Spleen (tissue), 11 donors: Measurements from ENCODE around the gene MEF2A. TPM values are rescaled to one million over a fixed set of nuclear protein-coding genes. Genes with fewer than 3 reads are reported as not detected.

Experiments used
- DNase-seq: peaks from one replicate; pipeline ENCODE4 v3.0.0-alpha.2; 2020
- H3K27ac ChIP-seq, 8 donors: fragments of 200-600 bp; sonication (generic) in 7 of 8; 1 replicate in 4 of 8; 2 replicates in 4 of 8; pipeline versions ENCODE4 v1.5.0 to v1.8.0; 2016 to 2021; ENCODE audit warnings: inconsistent platforms in 4 of 8, mild to moderate bottlenecking in 4 of 8, moderate library complexity in 1 of 8
- H3K27me3 ChIP-seq, 7 donors: fragments of 200-600 bp; sonication (generic) in 6 of 7; replicated peaks in 1 of 7; 1 replicate in 4 of 7; 2 replicates in 3 of 7; pipeline versions ENCODE4 v1.5.0 to v1.8.0; 2016 to 2021; ENCODE audit warnings: inconsistent platforms in 3 of 7, mild to moderate bottlenecking in 1 of 7
- H3K36me3 ChIP-seq, 6 donors: fragments of 200-600 bp; sonication (generic) in 5 of 6; 1 replicate in 4 of 6; 2 replicates in 2 of 6; pipeline versions ENCODE4 v1.5.0 to v1.8.0; 2016 to 2021; ENCODE audit warnings: inconsistent platforms in 2 of 6
- H3K4me1 ChIP-seq, 6 donors: fragments of 200-600 bp; sonication (generic) in 5 of 6; 1 replicate in 3 of 6; 2 replicates in 3 of 6; pipeline versions ENCODE4 v1.5.0 to v1.8.0; 2016 to 2021; ENCODE audit warnings: inconsistent platforms in 3 of 6
- H3K4me3 ChIP-seq, 8 donors: fragments of 200-600 bp; sonication (generic) in 7 of 8; 1 replicate in 4 of 8; 2 replicates in 4 of 8; pipeline versions ENCODE4 v1.5.0 to v1.8.0; 2016 to 2021; ENCODE audit warnings: inconsistent platforms in 4 of 8, mild to moderate bottlenecking in 4 of 8, moderate library complexity in 2 of 8
- H3K9me3 ChIP-seq, 8 donors: fragments of 200-600 bp; sonication (generic) in 7 of 8; 1 replicate in 4 of 8; 2 replicates in 4 of 8; pipeline versions ENCODE4 v1.5.0 to v1.8.0; 2016 to 2021; ENCODE audit warnings: inconsistent platforms in 4 of 8
- CTCF ChIP-seq, 11 experiments: fragments of 200-600 bp in 7 of 11; fragments of 450-650 bp in 4 of 11; sonication (generic) in 4 of 11; IDR thresholded peaks in 8 of 11; conservative IDR thresholded peaks in 3 of 11; 1 replicate in 7 of 11; 2 replicates in 4 of 11; pipeline versions ENCODE4 v1.4.0 to v1.8.0; 2016 to 2021; ENCODE audit warnings: antibody characterized with exemption in 11 of 11, inconsistent platforms in 4 of 11, mild to moderate bottlenecking in 1 of 11
- POLR2A ChIP-seq, 3 donors: fragments of 450-650 bp; IDR thresholded peaks; one replicate each; pipeline ENCODE4 v1.5.1; 2017; ENCODE audit warnings: antibody characterized with exemption in 3 of 3, mild to moderate bottlenecking in 1 of 3
- POLR2AphosphoS5 ChIP-seq, 3 donors: sonication (generic); formaldehyde crosslinking; IDR thresholded peaks; one replicate each; pipeline ENCODE4 v1.5.1; 2017; ENCODE audit warnings: antibody characterized with exemption in 3 of 3
- WGBS, 5 donors: extraction: QIAGEN DNeasy Blood & Tissue Kit in 3 of 5; methylation state at CpG; one replicate each; pipeline versions ENCODE4 v1.1.5 to v1.1.7; 2013 to 2018; 5-methylcytosine and 5-hydroxymethylcytosine counted together
- intact Hi-C: fragments of 100-400 bp; cut with DNase I; formaldehyde crosslinking; loops from one replicate; pipeline ENCODE4 v1.15.0; 2023; ENCODE audit warnings: low total_unique reads
- polyA plus RNA-seq, 3 donors: library from polyadenylated mRNA; stranded (reverse); fragments of 200-250 nt; gene quantifications; one replicate each; pipeline ENCODE4 v1.2.1, GENCODE V29; 2013
- total RNA-seq, 7 donors: library from RNA; depleted of rRNA in 3 of 7; stranded (reverse); fragments of >200 nt in 3 of 7; fragmentation: NEBNext Ultra II Directional in 4 of 7; extraction: Animal tissue kit (Norgen Biotek cat#: 25700) in 4 of 7; gene quantifications; one replicate each; pipeline versions ENCODE4 v1.1.0 to v1.2.1, GENCODE V29; 2016 to 2021
- donor health status: healthy with polysubstance abuse.
- donor health status: DM: no; HTN: no; CAD: no; lungs with moderate emphysema.
- donor health status: DM: no; HTN: no; CAD: no.
- donor health status: Bipolar disorder and iron deficiency.
- donor health status: healthy.
- donor health status: DM: no; HTN: no; CAD: no.
- donor health status: DM: yes; HTN: yes; CAD: no.

Gene MEF2A
- total and polyA plus RNA-seq, 10 donors = 21.9 to 143 (median 90.6) TPM

- H3K4me3 ChIP-seq = peak overlapping the region in 1 of 8 donors; percentile 29
- peaks cover 0 to under 1% (median 0%) of the 10 kb centered on the region in 8 donors for H3K9me3 ChIP-seq
- DNase-seq = no peak
- intact Hi-C loops = no loop called here
- 78 to 96% (median 86%) methylated on average over 7 of the region's 7 CpGs for WGBS, 5 donors
- peaks cover 0 to 27% (median 8%) of the 10 kb centered on the region in 6 donors for H3K36me3 ChIP-seq
- H3K4me1 ChIP-seq = peaks cover 6 to 83% (median 67%) of the 10 kb centered on the region in 6 donors
- H3K27me3 ChIP-seq = no peaks in the 10 kb centered on the region
- peak overlapping the region; percentile 38 to 90 (median 80) for H3K27ac ChIP-seq
- TF ChIP-seq CTCF (IDR thresholded peaks at IDR 0.05 in 8 of 11, conservative IDR thresholded peaks at IDR 0.05 in 3 of 11) (no peak), POLR2A (IDR thresholded peaks at IDR 0.05) (no peak), POLR2AphosphoS5 (IDR thresholded peaks at IDR 0.05) (no peak)
Observed at GRCh38 chr15:99630607-99631131, 64.9 kb downstream of the MEF2A start.

- TF ChIP-seq POLR2A (IDR thresholded peaks at IDR 0.05) (peak in 1 of 3 donors; percentile 15), CTCF (IDR thresholded peaks at IDR 0.05 in 8 of 11, conservative IDR thresholded peaks at IDR 0.05 in 3 of 11) (no peak), POLR2AphosphoS5 (IDR thresholded peaks at IDR 0.05) (peak in 1 of 3 donors; percentile 50)
- peaks cover 0 to 33% (median 12%) of the 10 kb centered on the region in 6 donors for H3K36me3 ChIP-seq
Observed at GRCh38 chr15:99631255-99631654, 65.5 kb downstream of the MEF2A start.

GRCh38 chr15:99632521-99632920 lies 66.7 kb downstream of the MEF2A start:
- TF ChIP-seq CTCF (IDR thresholded peaks at IDR 0.05 in 8 of 11, conservative IDR thresholded peaks at IDR 0.05 in 3 of 11) = no peak
- TF ChIP-seq POLR2A (IDR thresholded peaks at IDR 0.05) = no peak
- intact Hi-C loops = no loop called here
- H3K4me1 ChIP-seq = peaks cover 6 to 66% (median 53%) of the 10 kb centered on the region in 6 donors

More at GRCh38 chr15:99631255-99631654, 65.5 kb downstream of the MEF2A start:
- peak; percentile 41 for DNase-seq
- intact Hi-C loops = no loop called here
- peak overlapping the region; percentile 38 to 90 (median 80) for H3K27ac ChIP-seq
- peaks cover 0 to 5% (median 0%) of the 10 kb centered on the region in 8 donors for H3K9me3 ChIP-seq
- peak overlapping the region in 1 of 8 donors; percentile 29 for H3K4me3 ChIP-seq
- WGBS, 5 donors = 1 to 7% (median 5%) methylated on average over 2 of the region's 2 CpGs
- peaks cover 6 to 77% (median 61%) of the 10 kb centered on the region in 6 donors for H3K4me1 ChIP-seq
- H3K27me3 ChIP-seq = no peaks in the 10 kb centered on the region

GRCh38 chr15:99633655-99634054 lies 67.9 kb downstream of the MEF2A start:
- H3K4me3 ChIP-seq = no peak overlapping the region
- peaks cover 0 to 10% (median 0%) of the 10 kb centered on the region in 8 donors for H3K9me3 ChIP-seq
- no peaks in the 10 kb centered on the region for H3K27me3 ChIP-seq
- DNase-seq = no peak
- no peak for TF ChIP-seq POLR2AphosphoS5 (IDR thresholded peaks at IDR 0.05)
- TF ChIP-seq POLR2A (IDR thresholded peaks at IDR 0.05) = no peak
- no peak for TF ChIP-seq CTCF (IDR thresholded peaks at IDR 0.05 in 8 of 11, conservative IDR thresholded peaks at IDR 0.05 in 3 of 11)
- intact Hi-C loops = no loop called here
- no peak overlapping the region for H3K27ac ChIP-seq
- WGBS, 5 donors = 97 to 99% (median 98%) methylated on average over 2 of the region's 2 CpGs
- H3K36me3 ChIP-seq = peaks cover 0 to 47% (median 13%) of the 10 kb centered on the region in 6 donors
- peaks cover 6 to 54% (median 42%) of the 10 kb centered on the region in 6 donors for H3K4me1 ChIP-seq

More at GRCh38 chr15:99632521-99632920, 66.7 kb downstream of the MEF2A start:
- Histone ChIP-seq H3K36me3 (peaks cover 0 to 45% (median 13%) of the 10 kb centered on the region in 6 donors), H3K4me3 (no peak overlapping the region), H3K9me3 (peaks cover 0 to 10% (median 0%) of the 10 kb centered on the region in 8 donors), H3K27ac (peak overlapping the region in 5 of 8 donors; percentile 36 to 90 (median 85)), H3K27me3 (no peaks in the 10 kb centered on the region)
- WGBS, 5 donors = 84 to 90% (median 86%) methylated on average over 2 of the region's 2 CpGs
- no peak for DNase-seq
